GM21737 (cell line): ENCODE results near the gene CYB5RL.
A peak's percentile ranks its signal among the peaks of the same experiment; 100 is the strongest.
"Not testable (repeated sequence)": the region's sequence is repeated elsewhere in the genome, so short reads cannot be mapped to it uniquely, and the experiment has no call there.

ENCODE experiments used
- ATAC-seq: cut with Tn5 transposase; IDR thresholded peaks from one replicate; pipeline ENCODE4 v1.9.1; 2021; ENCODE audit warnings: mild to moderate bottlenecking, moderate library complexity; ENCODE audit not compliant: unreplicated experiment

The CYB5RL gene

GRCh38 chr1:54199765-54200518, at the start of gene CYB5RL, which contains the start of gene MRPL37:
Gene CYB5RL, minus strand, starts transcription at chr1:54200030. Its CDS starts 4,414 bp downstream, at chr1:54195616.
Gene MRPL37, plus strand, starts transcription at chr1:54200167. Its CDS starts 77 bp downstream, at chr1:54200244.
- ATAC-seq = peak; percentile 91

GRCh38 chr1:54248966-54249365, 49.1 kb upstream of the CYB5RL start:
- no peak for ATAC-seq

GRCh38 chr1:54247863-54248515, 48.2 kb upstream of the CYB5RL start:
- no peak for ATAC-seq

GRCh38 chr1:54246116-54246721, 46.4 kb upstream of the CYB5RL start:
- no peak for ATAC-seq

GRCh38 chr1:54245501-54245900, 45.7 kb upstream of the CYB5RL start:
- no peak for ATAC-seq

GRCh38 chr1:54244655-54245054, 44.8 kb upstream of the CYB5RL start:
- ATAC-seq = no peak

- no peak for ATAC-seq
Measured at GRCh38 chr1:54243022-54243421, 43.2 kb upstream of the CYB5RL start.

- no peak for ATAC-seq
Measured at GRCh38 chr1:54241364-54241763, 41.5 kb upstream of the CYB5RL start.

- no peak for ATAC-seq
Measured at GRCh38 chr1:54240741-54241335, 41.0 kb upstream of the CYB5RL start.

GRCh38 chr1:54239631-54240031, 39.8 kb upstream of the CYB5RL start:
- ATAC-seq = no peak

- no peak for ATAC-seq
Measured at GRCh38 chr1:54239035-54239383, 39.2 kb upstream of the CYB5RL start.

- ATAC-seq = no peak
Measured at GRCh38 chr1:54238353-54239034, 38.7 kb upstream of the CYB5RL start.

GRCh38 chr1:54237586-54237985, 37.8 kb upstream of the CYB5RL start:
- ATAC-seq = no peak

GRCh38 chr1:54234284-54234683, 34.5 kb upstream of the CYB5RL start:
- ATAC-seq = no peak

- not testable (repeated sequence) for ATAC-seq
Measured at GRCh38 chr1:54233196-54233595, 33.4 kb upstream of the CYB5RL start.

GRCh38 chr1:54230507-54231339, 30.9 kb upstream of the CYB5RL start:
- no peak for ATAC-seq

GRCh38 chr1:54229281-54229891, 29.6 kb upstream of the CYB5RL start:
- no peak for ATAC-seq

- ATAC-seq = no peak
Measured at GRCh38 chr1:54228638-54229079, 28.8 kb upstream of the CYB5RL start.

GRCh38 chr1:54227891-54228310, 28.1 kb upstream of the CYB5RL start:
- ATAC-seq = no peak
